Coronary artery (tissue), 2 donors: ENCODE data around the gene TMEM151A.
A peak's percentile ranks its signal among the peaks of the same experiment; 100 is the strongest.

Experiments used
- DNase-seq: peaks from one replicate; pipeline ENCODE4 v3.0.0-alpha.2; 2017; ENCODE audit warnings: low spot score
- H3K27ac ChIP-seq, 2 donors: fragments of 200-600 bp; sonication (generic); one replicate each; pipeline ENCODE4 v1.5.1; 2016 to 2019
- H3K4me3 ChIP-seq: fragments of 200-600 bp; sonication (generic); 2 replicates; pipeline ENCODE4 v1.5.1; 2016; ENCODE audit warnings: mild to moderate bottlenecking, moderate library complexity
- TF ChIP-seq, protein P1 (sequence below): fragments of 200-600 bp; sonication (generic); IDR thresholded peaks from one replicate; pipeline ENCODE4 v1.5.1; 2019; ENCODE audit warnings: antibody characterized with exemption

TMEM151A gene

DNA sequence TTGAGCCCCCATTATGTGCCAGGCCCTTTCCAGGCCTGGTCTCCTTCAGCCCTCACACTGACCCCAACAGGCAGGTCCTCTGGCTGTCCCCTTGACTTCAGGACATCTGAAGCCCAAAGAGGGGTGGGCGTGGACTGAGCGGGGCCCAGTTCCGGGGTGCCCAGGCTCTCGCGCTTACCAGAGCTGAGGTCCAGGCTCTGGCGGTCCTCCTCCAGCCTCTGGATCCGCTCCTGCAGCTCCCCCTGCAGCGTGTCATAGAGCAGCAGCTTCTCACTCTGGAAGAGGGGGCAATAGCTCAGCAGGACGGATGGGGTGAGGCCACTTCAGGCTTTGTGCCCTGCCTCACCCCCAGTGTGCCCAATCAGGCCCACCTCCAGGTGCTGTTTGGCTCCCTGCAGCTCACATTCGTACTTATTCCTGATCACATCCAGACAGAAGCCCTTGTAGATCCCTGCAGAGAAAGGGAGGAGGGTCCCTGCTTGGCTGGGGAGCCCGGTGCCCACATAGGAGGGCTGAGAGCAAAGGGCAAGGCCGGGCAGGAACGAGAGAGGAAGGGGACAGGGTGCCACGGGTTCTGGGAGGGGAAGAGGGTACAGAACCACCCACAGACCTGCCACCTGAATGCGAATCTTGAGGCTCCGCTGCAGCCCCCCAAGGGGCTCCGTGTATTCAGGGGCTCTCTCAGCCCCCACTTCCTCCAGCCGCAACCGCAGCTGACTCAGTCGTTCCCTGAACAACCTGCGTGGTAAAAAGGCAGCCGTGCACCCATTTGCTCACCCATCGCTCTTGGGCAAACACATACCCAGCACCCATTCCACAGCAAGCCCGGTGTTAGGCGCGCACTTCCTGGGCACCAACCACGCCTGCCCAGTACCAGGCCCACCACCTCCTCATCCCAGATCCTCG, 49.2 kb downstream of the TMEM151A start:
- no peak overlapping the region for H3K4me3 ChIP-seq
- no peak overlapping the region for H3K27ac ChIP-seq
- no peak for DNase-seq
- TF ChIP-seq, protein P1, sequence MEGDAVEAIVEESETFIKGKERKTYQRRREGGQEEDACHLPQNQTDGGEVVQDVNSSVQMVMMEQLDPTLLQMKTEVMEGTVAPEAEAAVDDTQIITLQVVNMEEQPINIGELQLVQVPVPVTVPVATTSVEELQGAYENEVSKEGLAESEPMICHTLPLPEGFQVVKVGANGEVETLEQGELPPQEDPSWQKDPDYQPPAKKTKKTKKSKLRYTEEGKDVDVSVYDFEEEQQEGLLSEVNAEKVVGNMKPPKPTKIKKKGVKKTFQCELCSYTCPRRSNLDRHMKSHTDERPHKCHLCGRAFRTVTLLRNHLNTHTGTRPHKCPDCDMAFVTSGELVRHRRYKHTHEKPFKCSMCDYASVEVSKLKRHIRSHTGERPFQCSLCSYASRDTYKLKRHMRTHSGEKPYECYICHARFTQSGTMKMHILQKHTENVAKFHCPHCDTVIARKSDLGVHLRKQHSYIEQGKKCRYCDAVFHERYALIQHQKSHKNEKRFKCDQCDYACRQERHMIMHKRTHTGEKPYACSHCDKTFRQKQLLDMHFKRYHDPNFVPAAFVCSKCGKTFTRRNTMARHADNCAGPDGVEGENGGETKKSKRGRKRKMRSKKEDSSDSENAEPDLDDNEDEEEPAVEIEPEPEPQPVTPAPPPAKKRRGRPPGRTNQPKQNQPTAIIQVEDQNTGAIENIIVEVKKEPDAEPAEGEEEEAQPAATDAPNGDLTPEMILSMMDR, result no peak

DNA sequence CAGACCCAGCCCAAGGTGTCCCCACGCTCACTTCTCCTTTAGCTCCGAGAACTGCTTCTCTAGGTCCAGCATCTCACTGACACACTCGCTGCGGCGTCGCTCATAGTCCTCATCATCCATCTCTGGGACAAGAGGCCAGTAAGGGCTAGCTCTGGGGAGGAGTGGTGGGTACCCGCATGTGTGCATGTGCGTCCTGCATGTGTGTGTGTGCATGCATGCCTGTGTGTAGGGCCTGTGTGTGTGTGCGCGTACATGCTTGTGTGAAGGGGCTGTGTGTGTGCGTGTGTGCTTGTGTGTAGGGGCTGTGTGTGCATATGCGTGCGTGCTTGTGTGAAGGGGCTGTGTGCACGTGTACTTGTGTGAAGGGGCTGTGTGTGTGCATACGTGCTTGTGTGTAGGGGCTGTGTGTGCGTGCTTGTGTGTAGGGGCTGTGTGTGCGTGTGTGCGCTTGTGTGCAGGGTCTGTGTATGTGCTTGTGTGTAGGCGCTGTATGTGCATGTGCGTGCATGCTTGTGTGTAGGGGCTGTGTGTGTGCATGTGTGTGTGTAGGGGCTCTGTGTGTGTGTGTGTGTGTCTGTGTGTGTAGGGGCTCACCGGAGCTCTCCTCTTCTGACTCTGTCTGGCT, 49.9 kb downstream of the TMEM151A start:
- DNase-seq, result no peak
- no peak overlapping the region for H3K4me3 ChIP-seq
- TF ChIP-seq, protein P1, result no peak
- no peak overlapping the region for H3K27ac ChIP-seq

DNA sequence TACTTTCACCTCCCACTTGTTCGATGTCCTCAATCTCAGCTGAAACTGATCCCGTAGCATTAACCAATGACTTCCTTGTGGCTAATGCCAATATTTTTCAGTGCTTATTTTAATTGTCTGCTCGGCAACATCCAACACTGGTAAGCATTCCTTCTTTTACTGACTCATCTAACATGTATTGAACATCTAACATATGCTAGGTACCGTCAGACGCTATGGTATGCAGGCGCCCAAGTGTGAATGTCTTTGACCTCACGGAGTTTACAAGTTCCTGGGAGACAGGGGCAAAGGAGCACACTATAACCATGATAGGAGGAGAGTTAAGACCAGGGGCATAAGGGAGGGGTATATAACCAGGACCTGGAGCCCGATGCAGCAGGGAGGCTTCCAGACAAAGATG, 51.5 kb downstream of the TMEM151A start:
- no peak for DNase-seq

DNA sequence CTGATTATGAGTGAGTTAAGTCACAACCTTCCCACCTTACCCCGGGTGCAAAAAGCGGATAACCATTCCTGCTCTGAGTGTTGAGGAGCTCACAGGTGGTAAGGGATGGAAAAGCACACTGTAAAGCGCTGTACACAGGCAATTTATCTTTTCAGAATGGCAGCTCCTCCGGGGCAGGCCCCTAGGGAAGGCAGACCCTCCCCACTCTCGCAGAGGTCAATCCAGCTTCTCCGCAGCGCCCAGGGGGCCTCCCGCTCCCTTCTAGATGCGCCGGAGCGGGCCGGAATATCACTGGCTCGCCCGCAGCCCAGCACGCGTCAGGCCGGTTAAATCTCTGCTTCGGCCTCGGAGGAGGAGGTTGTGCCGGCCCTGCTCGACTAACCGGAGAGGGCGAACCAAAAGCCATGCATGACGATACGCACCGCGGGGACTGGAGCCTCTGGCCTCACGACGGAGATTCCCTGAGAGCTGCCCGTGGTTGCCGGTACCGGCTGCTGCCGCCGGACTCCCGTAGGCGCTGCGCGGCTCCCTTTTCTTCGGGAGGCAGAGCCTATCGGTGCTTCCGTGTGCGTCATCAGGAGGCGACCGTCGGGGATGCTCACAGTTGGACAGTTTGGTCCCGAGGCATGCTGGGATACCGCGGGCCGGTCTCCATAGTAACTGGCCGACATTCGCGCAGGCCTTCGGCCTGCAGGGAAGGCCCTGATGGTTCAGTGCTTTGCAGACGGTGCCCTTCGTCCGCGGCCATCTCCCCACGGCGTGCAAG, 53.0 kb downstream of the TMEM151A start, which contains the start of gene BRMS1:
Gene BRMS1, minus strand, starts transcription at position 555 of the 766 bp plus-strand sequence. CDS start 2,870 bp downstream, outside the sequence.
- Histone ChIP-seq H3K27ac (peak within 1 kb of the TSS; percentile 32 to 96), H3K4me3 (peak within 1 kb of the TSS; percentile 100)
- peak; percentile 98 for DNase-seq
- TF ChIP-seq, protein P1, result no peak

More for the DNA sequence above, 51.5 kb downstream of the TMEM151A start:
- Histone ChIP-seq H3K27ac (no peak overlapping the region), H3K4me3 (no peak overlapping the region)
- TF ChIP-seq, protein P1, result no peak

DNA sequence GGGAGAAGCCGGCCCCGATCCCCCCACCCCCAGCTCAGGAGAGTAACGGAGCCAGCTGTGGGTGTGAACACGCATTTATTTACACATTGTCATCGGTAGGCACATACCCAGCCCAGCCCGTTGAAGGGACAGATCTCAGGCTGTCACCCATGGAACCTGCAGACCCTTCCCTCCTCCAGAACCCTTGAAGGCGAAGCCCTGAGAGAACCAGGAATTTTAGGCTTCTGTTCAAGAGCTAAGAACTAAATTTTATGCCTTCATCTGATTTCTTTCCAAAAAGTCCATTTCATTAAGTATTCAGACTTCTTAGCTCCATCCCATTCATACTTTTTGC, 53.6 kb downstream of the TMEM151A start:
- TF ChIP-seq, protein P1, result no peak
- no peak for DNase-seq
- Histone ChIP-seq H3K4me3 (peak overlapping the region; percentile 100), H3K27ac (peak overlapping the region; percentile 32 to 96)
